ENCODE data around the gene DHRS9. TPM values are rescaled to one million over a fixed set of nuclear protein-coding genes. Genes with fewer than 3 reads are reported as not detected.

DHRS9 gene
- total RNA-seq, 1 experiment from 2014 or later = 0.21 TPM

DNA sequence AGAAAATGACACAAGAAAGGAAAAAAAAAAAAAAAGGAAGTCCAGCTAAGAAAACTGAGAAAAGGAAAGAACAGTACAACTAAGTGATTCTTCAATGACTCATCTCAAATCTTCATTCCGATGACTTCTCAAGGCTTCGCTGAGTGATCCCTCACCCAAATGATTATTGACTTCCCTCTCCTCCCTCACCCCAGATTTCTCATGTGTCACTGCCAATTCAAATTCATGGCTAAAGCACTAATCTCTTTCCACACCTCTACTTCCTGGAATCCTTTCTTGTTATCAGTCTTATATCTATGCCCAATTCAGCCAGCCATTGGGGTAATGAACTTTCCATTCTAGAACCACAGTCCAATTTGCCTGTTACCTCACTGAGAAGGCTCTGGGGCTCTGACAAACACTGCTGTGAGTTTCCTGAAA is 31.0 kb upstream of the DHRS9 start:
- H3K4me3 ChIP-seq (ENCODE audit: low read depth in 2 of 2, low read length in 2 of 2) = no peak overlapping the region
- H3K4me1 ChIP-seq (ENCODE audit: control insufficient read depth, insufficient read depth, low read length) = no peaks in the 10 kb centered on the region
- H3K9me3 ChIP-seq (ENCODE audit: control insufficient read depth, insufficient read depth, low read depth, low read length) = no peaks in the 10 kb centered on the region
- CTCF ChIA-PET = no interaction called here
- POLR2A ChIA-PET = no interaction called here
- TF ChIP-seq TCF7L2 (IDR thresholded peaks at IDR 0.05; ENCODE audit: low read depth, low read length) (no peak), POLR2AphosphoS5 (IDR thresholded peaks at IDR 0.05; ENCODE audit: low read depth, low read length) (no peak), SIN3A (IDR thresholded peaks at IDR 0.05; ENCODE audit: borderline replicate concordance, insufficient read depth, low read depth, low read length) (no peak)
- TF ChIP-seq, protein P1, sequence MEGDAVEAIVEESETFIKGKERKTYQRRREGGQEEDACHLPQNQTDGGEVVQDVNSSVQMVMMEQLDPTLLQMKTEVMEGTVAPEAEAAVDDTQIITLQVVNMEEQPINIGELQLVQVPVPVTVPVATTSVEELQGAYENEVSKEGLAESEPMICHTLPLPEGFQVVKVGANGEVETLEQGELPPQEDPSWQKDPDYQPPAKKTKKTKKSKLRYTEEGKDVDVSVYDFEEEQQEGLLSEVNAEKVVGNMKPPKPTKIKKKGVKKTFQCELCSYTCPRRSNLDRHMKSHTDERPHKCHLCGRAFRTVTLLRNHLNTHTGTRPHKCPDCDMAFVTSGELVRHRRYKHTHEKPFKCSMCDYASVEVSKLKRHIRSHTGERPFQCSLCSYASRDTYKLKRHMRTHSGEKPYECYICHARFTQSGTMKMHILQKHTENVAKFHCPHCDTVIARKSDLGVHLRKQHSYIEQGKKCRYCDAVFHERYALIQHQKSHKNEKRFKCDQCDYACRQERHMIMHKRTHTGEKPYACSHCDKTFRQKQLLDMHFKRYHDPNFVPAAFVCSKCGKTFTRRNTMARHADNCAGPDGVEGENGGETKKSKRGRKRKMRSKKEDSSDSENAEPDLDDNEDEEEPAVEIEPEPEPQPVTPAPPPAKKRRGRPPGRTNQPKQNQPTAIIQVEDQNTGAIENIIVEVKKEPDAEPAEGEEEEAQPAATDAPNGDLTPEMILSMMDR (IDR thresholded peaks at IDR 0.05) = no peak
- TF ChIP-seq, protein P2, sequence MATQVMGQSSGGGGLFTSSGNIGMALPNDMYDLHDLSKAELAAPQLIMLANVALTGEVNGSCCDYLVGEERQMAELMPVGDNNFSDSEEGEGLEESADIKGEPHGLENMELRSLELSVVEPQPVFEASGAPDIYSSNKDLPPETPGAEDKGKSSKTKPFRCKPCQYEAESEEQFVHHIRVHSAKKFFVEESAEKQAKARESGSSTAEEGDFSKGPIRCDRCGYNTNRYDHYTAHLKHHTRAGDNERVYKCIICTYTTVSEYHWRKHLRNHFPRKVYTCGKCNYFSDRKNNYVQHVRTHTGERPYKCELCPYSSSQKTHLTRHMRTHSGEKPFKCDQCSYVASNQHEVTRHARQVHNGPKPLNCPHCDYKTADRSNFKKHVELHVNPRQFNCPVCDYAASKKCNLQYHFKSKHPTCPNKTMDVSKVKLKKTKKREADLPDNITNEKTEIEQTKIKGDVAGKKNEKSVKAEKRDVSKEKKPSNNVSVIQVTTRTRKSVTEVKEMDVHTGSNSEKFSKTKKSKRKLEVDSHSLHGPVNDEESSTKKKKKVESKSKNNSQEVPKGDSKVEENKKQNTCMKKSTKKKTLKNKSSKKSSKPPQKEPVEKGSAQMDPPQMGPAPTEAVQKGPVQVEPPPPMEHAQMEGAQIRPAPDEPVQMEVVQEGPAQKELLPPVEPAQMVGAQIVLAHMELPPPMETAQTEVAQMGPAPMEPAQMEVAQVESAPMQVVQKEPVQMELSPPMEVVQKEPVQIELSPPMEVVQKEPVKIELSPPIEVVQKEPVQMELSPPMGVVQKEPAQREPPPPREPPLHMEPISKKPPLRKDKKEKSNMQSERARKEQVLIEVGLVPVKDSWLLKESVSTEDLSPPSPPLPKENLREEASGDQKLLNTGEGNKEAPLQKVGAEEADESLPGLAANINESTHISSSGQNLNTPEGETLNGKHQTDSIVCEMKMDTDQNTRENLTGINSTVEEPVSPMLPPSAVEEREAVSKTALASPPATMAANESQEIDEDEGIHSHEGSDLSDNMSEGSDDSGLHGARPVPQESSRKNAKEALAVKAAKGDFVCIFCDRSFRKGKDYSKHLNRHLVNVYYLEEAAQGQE (IDR thresholded peaks at IDR 0.05; ENCODE audit: insufficient read depth in 1 of 2, low read depth in 2 of 2, low read length in 1 of 2) = no peak
- DNase-seq (ENCODE audit: low read depth, low spot score) = no peak
- intact Hi-C loops (cut with micrococcal nuclease; ENCODE audit: unreplicated experiment) (no loop called here), in situ Hi-C loops (cut with HindIII; ENCODE audit: low pct_unique_long_range_greater_than_20kb, low sequenced_read_pairs) (no loop called here)
- BruUV-seq (replicated peaks) = no TSS peak
- ATAC-seq = no peak
- no peaks in the 10 kb centered on the region for H3K36me3 ChIP-seq (ENCODE audit: control insufficient read depth, insufficient read depth, low read length)
- no peak overlapping the region for H3K27ac ChIP-seq (ENCODE audit: low read length)
- no peaks in the 10 kb centered on the region for H3K27me3 ChIP-seq (ENCODE audit: control insufficient read depth, insufficient read depth, low read length)

DNA sequence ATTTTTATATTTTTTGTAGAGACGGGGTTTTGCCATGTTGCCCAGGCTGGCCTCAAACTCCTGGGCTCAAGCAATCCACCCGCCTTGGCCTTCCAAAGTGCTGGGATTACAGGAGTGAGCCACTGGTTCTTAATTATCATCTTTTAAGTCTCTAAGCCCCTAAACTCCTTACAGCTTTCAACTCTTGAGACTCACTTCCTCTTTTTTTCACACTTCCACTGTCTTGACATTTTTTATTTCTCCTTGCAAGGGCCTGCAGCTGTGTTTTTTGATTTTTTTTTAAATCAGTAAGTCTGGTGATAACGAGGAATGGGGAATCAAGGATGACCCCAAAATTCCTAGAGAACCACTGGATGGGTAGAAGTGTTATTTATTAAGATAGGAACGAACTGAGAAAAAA is 29.7 kb upstream of the DHRS9 start:
- TF ChIP-seq SIN3A (IDR thresholded peaks at IDR 0.05; ENCODE audit: borderline replicate concordance, insufficient read depth, low read depth, low read length) = no peak
- no peak for TF ChIP-seq POLR2AphosphoS5 (IDR thresholded peaks at IDR 0.05; ENCODE audit: low read depth, low read length)
- TF ChIP-seq TCF7L2 (IDR thresholded peaks at IDR 0.05; ENCODE audit: low read depth, low read length) = no peak
- TF ChIP-seq, protein P1 (IDR thresholded peaks at IDR 0.05) = no peak
- TF ChIP-seq, protein P2 (IDR thresholded peaks at IDR 0.05; ENCODE audit: insufficient read depth in 1 of 2, low read depth in 2 of 2, low read length in 1 of 2) = no peak
- ATAC-seq (no peak), DNase-seq (ENCODE audit: low read depth, low spot score) (no peak)
- no peaks in the 10 kb centered on the region for H3K27me3 ChIP-seq (ENCODE audit: control insufficient read depth, insufficient read depth, low read length)
- no peaks in the 10 kb centered on the region for H3K36me3 ChIP-seq (ENCODE audit: control insufficient read depth, insufficient read depth, low read length)
- in situ Hi-C loops (cut with HindIII; ENCODE audit: low pct_unique_long_range_greater_than_20kb, low sequenced_read_pairs) (no loop called here), intact Hi-C loops (cut with micrococcal nuclease; ENCODE audit: unreplicated experiment) (no loop called here)
- no peak overlapping the region for H3K27ac ChIP-seq (ENCODE audit: low read length)
- BruUV-seq (replicated peaks) = no TSS peak
- CTCF ChIA-PET = no interaction called here
- no peaks in the 10 kb centered on the region for H3K4me1 ChIP-seq (ENCODE audit: control insufficient read depth, insufficient read depth, low read length)
- POLR2A ChIA-PET = no interaction called here
- no peak overlapping the region for H3K4me3 ChIP-seq (ENCODE audit: low read depth in 2 of 2, low read length in 2 of 2)
- H3K9me3 ChIP-seq (ENCODE audit: control insufficient read depth, insufficient read depth, low read depth, low read length) = no peaks in the 10 kb centered on the region
